Measurements from ENCODE around the gene GLRA1.

Gene GLRA1

GRCh38 chr5:151881621-151882225, 42.9 kb downstream of the GLRA1 start:
- peaks cover 5% of the 10 kb centered on the region for H3K36me3 Mint-ChIP-seq (ENCODE audit: low read depth)
- peaks cover 8% of the 10 kb centered on the region for H3K4me1 Mint-ChIP-seq
- H3K4me3 Mint-ChIP-seq, result no peak overlapping the region
- no peak for TF ChIP-seq CTCF (IDR thresholded peaks at IDR 0.05; ENCODE audit: unreplicated experiment in 3 of 3)
- H3K9me3 Mint-ChIP-seq, result peaks cover 9% of the 10 kb centered on the region
- H3K27ac Mint-ChIP-seq, result peak overlapping the region in 1 of 3 experiments; percentile 23
- peaks cover 3% of the 10 kb centered on the region for H3K27me3 Mint-ChIP-seq (ENCODE audit: low read depth)

- no peak overlapping the region for H3K4me3 Mint-ChIP-seq
- peaks cover 8% of the 10 kb centered on the region for H3K4me1 Mint-ChIP-seq
- peaks cover 9% of the 10 kb centered on the region for H3K9me3 Mint-ChIP-seq
- H3K27ac Mint-ChIP-seq, result no peak overlapping the region
- no peak for TF ChIP-seq CTCF (IDR thresholded peaks at IDR 0.05; ENCODE audit: unreplicated experiment in 3 of 3)
- peaks cover 5% of the 10 kb centered on the region for H3K36me3 Mint-ChIP-seq (ENCODE audit: low read depth)
- H3K27me3 Mint-ChIP-seq (ENCODE audit: low read depth), result peaks cover 3% of the 10 kb centered on the region
These were observed 44.3 kb downstream of the GLRA1 start for GRCh38 chr5:151880324-151880723.

- H3K27ac Mint-ChIP-seq, result no peak overlapping the region
- TF ChIP-seq CTCF (IDR thresholded peaks at IDR 0.05; ENCODE audit: unreplicated experiment in 3 of 3), result no peak
- H3K36me3 Mint-ChIP-seq (ENCODE audit: low read depth), result peaks cover 5% of the 10 kb centered on the region
- no peaks in the 10 kb centered on the region for H3K4me1 Mint-ChIP-seq
- peaks cover 3% of the 10 kb centered on the region for H3K27me3 Mint-ChIP-seq (ENCODE audit: low read depth)
- H3K9me3 Mint-ChIP-seq, result peaks cover 12% of the 10 kb centered on the region
- H3K4me3 Mint-ChIP-seq, result no peak overlapping the region
These were observed 51.0 kb downstream of the GLRA1 start for GRCh38 chr5:151873701-151874100.

GRCh38 chr5:151872701-151873100, 52.0 kb downstream of the GLRA1 start:
- H3K4me3 Mint-ChIP-seq, result no peak overlapping the region
- no peak for TF ChIP-seq CTCF (IDR thresholded peaks at IDR 0.05; ENCODE audit: unreplicated experiment in 3 of 3)
- peaks cover 8% of the 10 kb centered on the region for H3K9me3 Mint-ChIP-seq
- H3K27me3 Mint-ChIP-seq (ENCODE audit: low read depth), result peaks cover 3% of the 10 kb centered on the region
- no peaks in the 10 kb centered on the region for H3K4me1 Mint-ChIP-seq
- no peak overlapping the region for H3K27ac Mint-ChIP-seq
- peaks cover under 1% of the 10 kb centered on the region for H3K36me3 Mint-ChIP-seq (ENCODE audit: low read depth)

GRCh38 chr5:151870820-151871219, 53.8 kb downstream of the GLRA1 start:
- no peaks in the 10 kb centered on the region for H3K36me3 Mint-ChIP-seq (ENCODE audit: low read depth)
- no peaks in the 10 kb centered on the region for H3K27me3 Mint-ChIP-seq (ENCODE audit: low read depth)
- H3K4me3 Mint-ChIP-seq, result no peak overlapping the region
- TF ChIP-seq CTCF (IDR thresholded peaks at IDR 0.05; ENCODE audit: unreplicated experiment in 3 of 3), result no peak
- H3K4me1 Mint-ChIP-seq, result no peaks in the 10 kb centered on the region
- peaks cover 4% of the 10 kb centered on the region for H3K9me3 Mint-ChIP-seq
- no peak overlapping the region for H3K27ac Mint-ChIP-seq

GRCh38 chr5:151870271-151870670, 54.4 kb downstream of the GLRA1 start:
- Mint-ChIP-seq H3K27ac (no peak overlapping the region), H3K36me3 (ENCODE audit: low read depth) (no peaks in the 10 kb centered on the region), H3K9me3 (peaks cover 4% of the 10 kb centered on the region), H3K4me1 (no peaks in the 10 kb centered on the region), H3K27me3 (ENCODE audit: low read depth) (no peaks in the 10 kb centered on the region), H3K4me3 (no peak overlapping the region)
- no peak for TF ChIP-seq CTCF (IDR thresholded peaks at IDR 0.05; ENCODE audit: unreplicated experiment in 3 of 3)
